Body of pancreas (tissue), 4 donors: Measurements from ENCODE around the gene ST3GAL3.

Source experiments
- CTCF ChIP-seq, 7 experiments: fragments of 450-650 bp in 4 of 7; fragments of 200-600 bp in 3 of 7; sonication (generic) in 3 of 7; IDR thresholded peaks; one replicate each; pipeline ENCODE4 v1.5.1; 2016 to 2019; ENCODE audit warnings: antibody characterized with exemption in 7 of 7
- POLR2A ChIP-seq, 3 donors: fragments of 450-650 bp; IDR thresholded peaks; one replicate each; pipeline ENCODE4 v1.6.1; 2016; ENCODE audit warnings: antibody characterized with exemption in 3 of 3, mild to moderate bottlenecking in 2 of 3

GRCh38 chr1:43935711-43936427 is 228.5 kb downstream of the ST3GAL3 start:
- TF ChIP-seq CTCF (IDR thresholded peaks at IDR 0.05): peak in 1 of 7 experiments; percentile 2
- TF ChIP-seq POLR2A (IDR thresholded peaks at IDR 0.05): peak; percentile 44 to 69 (median 66)
